Frontal cortex (tissue), 4 donors: Measurements from ENCODE around the gene CEBPB. TPM values are rescaled to one million over a fixed set of nuclear protein-coding genes. Genes with fewer than 3 reads are reported as not detected.
"Not testable (repeated sequence)": the region's sequence is repeated elsewhere in the genome, so short reads cannot be mapped to it uniquely, and the experiment has no call there.

ENCODE experiments used
- DNase-seq, 2 donors: peaks; one replicate each; pipeline ENCODE4 v3.0.0; 2012; ENCODE audit warnings: low spot score in 2 of 2
- FAIRE-seq: peaks from 2 replicates; lab custom pipeline; 2012; peaks lifted over from hg19 to GRCh38; lab: Jason Lieb, UNC
- total RNA-seq: library from RNA; depleted of rRNA; stranded (reverse); fragments of >200 nt; gene quantifications from one replicate; pipeline ENCODE4 v1.2.3, GENCODE V29; 2014
- donor health status: control.
- donor health status: control.
- donor health status: control.

Gene CEBPB
- total RNA-seq, 1 donor from 2014 or later = 1.6 TPM

GRCh38 chr20:50191544-50192363 lies 1.1 kb downstream of the CEBPB start:
- FAIRE-seq (no peak), DNase-seq (no peak)

DNA sequence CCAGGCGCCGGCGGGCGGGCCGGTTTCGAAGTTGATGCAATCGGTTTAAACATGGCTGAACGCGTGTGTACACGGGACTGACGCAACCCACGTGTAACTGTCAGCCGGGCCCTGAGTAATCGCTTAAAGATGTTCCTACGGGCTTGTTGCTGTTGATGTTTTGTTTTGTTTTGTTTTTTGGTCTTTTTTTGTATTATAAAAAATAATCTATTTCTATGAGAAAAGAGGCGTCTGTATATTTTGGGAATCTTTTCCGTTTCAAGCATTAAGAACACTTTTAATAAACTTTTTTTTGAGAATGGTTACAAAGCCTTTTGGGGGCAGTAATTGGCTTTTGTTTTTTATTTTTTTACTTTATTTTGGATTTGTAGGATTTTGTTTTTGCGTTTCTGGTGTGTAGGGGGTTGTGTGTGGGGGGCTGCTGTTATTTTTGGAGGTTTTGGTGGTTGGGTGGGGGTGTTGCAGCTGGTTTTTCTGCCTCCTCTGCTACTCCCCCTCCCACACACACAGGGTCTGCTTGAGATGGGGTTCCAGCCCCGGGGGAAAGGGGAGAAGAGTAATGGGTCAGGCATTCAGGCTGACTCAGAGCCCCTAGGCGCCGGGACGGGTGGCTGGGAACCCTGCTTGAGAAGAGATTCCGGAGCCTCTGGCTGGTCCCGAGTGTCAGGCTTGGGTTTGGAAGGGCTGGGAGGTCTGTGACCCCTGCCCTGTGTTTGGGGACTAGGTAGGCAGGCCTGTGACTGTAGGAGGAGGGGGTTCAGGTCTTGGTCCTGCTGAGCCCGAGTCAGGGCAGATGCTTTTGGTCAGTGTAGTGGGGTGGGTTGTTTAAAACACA lies 2.0 kb downstream of the CEBPB start:
- DNase-seq (peak; percentile 61 to 65), FAIRE-seq (no peak)

DNA sequence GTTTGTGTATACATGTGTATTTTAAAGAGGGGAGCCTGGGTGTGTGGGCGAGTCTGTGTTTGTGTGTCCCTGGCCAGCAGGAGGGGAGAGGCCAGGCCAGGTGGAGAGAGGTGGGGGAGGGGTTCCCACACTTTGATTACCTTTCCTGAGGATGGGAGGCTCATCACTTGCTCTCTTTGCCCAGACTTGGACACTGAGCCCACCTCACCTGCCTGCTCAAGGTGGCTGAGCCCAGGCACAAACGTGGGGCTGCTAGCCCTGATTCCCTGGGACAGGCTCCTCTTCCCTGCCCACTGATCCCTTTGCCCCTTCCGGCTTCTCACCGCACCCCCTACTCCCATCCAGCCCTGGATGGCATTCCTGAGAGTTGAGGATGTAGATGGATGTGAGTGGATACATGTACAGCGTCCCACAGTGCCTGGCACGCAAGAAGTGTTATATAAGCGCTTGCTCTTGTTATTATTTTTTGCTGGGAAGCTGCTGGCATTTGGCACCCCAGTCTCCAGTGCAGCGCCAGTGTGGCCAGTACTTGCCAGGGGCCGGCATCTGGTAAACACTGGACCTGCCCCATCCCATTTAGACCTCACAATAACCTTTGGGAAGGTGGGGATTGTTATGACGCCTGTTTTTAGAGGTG lies 2.7 kb downstream of the CEBPB start:
- FAIRE-seq (no peak), DNase-seq (peak in 1 of 2 donors; percentile 34)

GRCh38 chr20:50193836-50194421 lies 3.3 kb downstream of the CEBPB start:
- FAIRE-seq (no peak), DNase-seq (peak in 1 of 2 donors; percentile 39)

DNA sequence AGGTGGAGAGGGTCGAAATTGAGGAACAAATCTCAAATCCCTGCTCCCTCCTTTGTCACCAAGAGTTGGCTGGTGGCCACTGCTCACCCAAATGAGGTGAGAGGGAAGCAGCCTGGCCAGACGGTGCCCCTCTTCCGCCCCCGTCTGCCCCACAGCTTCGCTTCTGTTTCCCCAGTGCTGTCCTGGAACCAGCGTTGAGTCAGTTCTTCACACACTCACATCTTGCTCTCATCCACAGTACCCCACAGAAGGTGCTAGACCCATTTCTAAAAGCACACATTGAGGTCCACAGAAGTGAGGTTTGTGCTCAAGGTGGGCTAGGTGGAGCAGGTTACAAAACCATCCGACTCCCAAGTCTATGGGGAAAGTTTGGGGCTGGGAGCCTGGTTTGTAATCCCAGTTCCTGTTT lies 3.8 kb downstream of the CEBPB start:
- DNase-seq (no peak), FAIRE-seq (no peak)

GRCh38 chr20:50194831-50195523 lies 4.3 kb downstream of the CEBPB start:
- no peak for DNase-seq
- no peak for FAIRE-seq

- FAIRE-seq = no peak
Measured at GRCh38 chr20:50195524-50196120, 5.0 kb downstream of the CEBPB start.

GRCh38 chr20:50196248-50196647 lies 5.6 kb downstream of the CEBPB start:
- no peak for DNase-seq
- FAIRE-seq = no peak

More at GRCh38 chr20:50195524-50196120, 5.0 kb downstream of the CEBPB start:
- no peak for DNase-seq

DNA sequence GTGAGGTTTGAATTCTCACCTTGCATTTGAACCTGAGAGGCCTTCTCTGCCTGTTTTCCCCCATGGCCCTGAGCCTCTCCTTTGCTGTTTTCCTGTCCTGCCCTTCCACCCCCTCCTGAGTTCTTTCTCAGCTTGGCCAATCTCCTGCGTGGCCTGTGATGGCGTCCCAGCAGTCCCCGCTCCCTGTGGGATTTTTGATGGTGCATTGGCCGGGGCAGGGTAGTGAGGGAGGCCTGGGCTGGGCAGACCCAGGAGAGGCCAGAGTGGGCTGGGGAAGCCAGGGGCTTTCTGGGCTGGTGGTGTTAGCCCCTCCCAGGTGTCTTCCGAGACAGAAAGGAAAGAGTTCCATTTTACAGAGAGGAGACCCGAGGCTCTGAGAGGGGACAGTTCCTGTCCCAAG lies 6.3 kb downstream of the CEBPB start:
- DNase-seq (no peak), FAIRE-seq (no peak)

- FAIRE-seq (no peak), DNase-seq (no peak)
Measured at GRCh38 chr20:50197463-50198179, 7.0 kb downstream of the CEBPB start.

DNA sequence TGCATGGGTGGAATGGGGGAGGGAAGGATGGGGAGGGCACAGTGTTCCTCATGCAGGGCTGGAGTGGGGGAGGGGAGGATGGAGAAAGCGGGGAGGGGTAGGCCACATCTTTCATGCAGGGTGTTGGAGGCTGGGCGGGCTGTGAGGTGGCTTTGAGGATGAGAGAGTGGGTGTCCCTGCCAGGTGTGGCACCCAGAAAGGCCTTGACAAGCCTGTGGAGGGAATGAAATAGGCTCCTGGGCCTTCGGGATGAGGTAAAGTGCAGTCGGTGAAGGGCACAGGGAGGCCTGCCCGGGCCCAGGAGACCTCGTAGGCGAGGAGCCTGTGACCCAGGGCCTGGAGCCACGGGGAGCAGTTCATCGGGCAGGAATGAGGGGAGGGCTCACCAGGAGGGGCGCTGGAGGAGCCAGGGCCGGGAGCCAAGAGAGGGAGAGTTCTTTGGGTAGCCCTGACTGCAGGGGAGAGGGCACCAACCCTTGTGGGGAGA lies 7.6 kb downstream of the CEBPB start:
- no peak for DNase-seq

DNA sequence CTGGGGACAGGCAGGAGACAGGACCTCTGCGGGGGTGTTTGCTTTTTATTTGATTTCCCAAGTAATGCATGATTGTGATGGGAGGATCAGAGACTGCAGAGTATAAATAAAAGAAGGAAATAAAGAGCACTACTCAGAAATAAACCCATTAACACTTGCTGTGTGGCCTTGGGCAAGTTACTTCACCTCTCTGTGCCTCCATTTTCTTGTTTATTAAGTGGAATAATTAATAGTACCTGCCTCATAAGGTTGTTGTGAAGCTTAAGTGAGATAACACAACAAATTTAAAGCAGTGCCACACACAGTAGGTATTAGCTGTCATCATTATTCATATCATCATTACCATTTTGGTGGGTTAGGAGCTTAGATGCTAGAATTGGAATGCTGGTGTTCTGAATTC lies 8.1 kb downstream of the CEBPB start:
- no peak for FAIRE-seq
- DNase-seq = no peak

More for the DNA sequence above, 7.6 kb downstream of the CEBPB start:
- no peak for FAIRE-seq

DNA sequence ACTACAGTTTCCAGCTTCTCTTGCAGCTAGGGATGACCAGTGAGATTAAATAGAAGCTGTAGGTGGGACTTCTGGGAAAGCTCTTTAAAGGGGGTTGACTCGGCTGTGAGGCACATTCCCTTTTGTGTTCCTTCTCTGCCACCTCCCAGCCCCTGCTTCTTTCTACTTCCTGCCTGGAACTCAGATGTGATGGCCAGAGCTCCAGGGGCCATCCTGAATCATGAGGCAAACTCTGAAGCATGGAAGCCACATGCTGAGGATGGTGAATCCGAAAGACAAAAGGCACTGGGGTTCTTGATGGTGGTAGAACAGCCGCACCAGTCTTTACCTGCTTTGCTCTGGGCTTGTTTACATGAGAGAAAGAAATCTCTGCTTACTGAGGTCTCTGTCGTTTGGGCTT lies 9.1 kb downstream of the CEBPB start:
- no peak for FAIRE-seq
- no peak for DNase-seq

- FAIRE-seq (no peak), DNase-seq (no peak)
Measured at GRCh38 chr20:50200482-50201104, 10.0 kb downstream of the CEBPB start.

- not testable (repeated sequence) for DNase-seq, FAIRE-seq
Measured at GRCh38 chr20:50201710-50202109, 11.1 kb downstream of the CEBPB start.

DNA sequence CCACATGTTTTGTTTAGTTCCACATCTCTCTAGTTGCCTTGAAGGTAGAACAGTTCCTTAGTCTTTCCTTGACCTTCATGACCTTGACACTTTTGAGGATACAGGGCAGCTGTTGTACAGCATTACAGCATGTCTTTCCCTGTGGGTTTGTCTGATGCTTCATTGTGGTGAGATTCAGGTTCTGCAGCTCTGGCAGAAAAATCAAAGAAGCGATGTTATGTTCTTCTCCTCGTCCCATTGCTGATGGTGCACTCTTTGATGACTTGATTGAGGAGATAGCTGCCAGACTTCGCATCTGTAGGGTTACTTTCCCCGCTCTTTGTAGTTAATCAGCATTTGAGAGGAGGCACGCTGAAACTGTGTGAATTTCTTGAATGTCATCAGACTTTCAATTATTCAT lies 12.0 kb downstream of the CEBPB start:
- DNase-seq (no peak), FAIRE-seq (no peak)

- DNase-seq (no peak), FAIRE-seq (no peak)
Measured at GRCh38 chr20:50203951-50204937, 13.6 kb downstream of the CEBPB start.
